Right lobe of liver (tissue), 6 donors: ENCODE measurements around the gene CIC. TPM values are rescaled to one million over a fixed set of nuclear protein-coding genes. Genes with fewer than 3 reads are reported as not detected.

Source experiments
- ATAC-seq, 4 donors: fragments of 200-7000 bp; cut with Tn5 transposase; one replicate each; pipeline ENCODE4 v1.9.1; 2020; ENCODE audit warnings: mild to moderate bottlenecking in 4 of 4, moderate library complexity in 4 of 4
- DNase-seq, 3 donors: peaks; one replicate each; pipeline ENCODE4 v3.0.0-alpha.2; 2020
- H3K27ac ChIP-seq, 3 donors: fragments of 200-600 bp; one replicate each; pipeline ENCODE4 v1.8.0; 2022
- H3K27me3 ChIP-seq, 2 donors: fragments of 200-600 bp; one replicate each; pipeline ENCODE4 v1.8.0; 2022
- H3K36me3 ChIP-seq, 4 donors: fragments of 200-600 bp; sonication (generic) in 1 of 4; one replicate each; pipeline versions ENCODE4 v1.5.1 to v1.8.0; 2017 to 2022; ENCODE audit warnings: control low read depth in 1 of 4
- H3K4me1 ChIP-seq, 4 donors: fragments of 200-600 bp; sonication (generic) in 1 of 4; one replicate each; pipeline versions ENCODE4 v1.5.1 to v1.8.0; 2017 to 2022; ENCODE audit warnings: control low read depth in 1 of 4
- H3K4me3 ChIP-seq, 3 donors: fragments of 200-600 bp; one replicate each; pipeline ENCODE4 v1.8.0; 2022
- H3K9me3 ChIP-seq, 4 donors: fragments of 200-600 bp; sonication (generic) in 1 of 4; one replicate each; pipeline versions ENCODE4 v1.5.1 to v1.8.0; 2017 to 2022; ENCODE audit warnings: control low read depth in 1 of 4
- CTCF ChIP-seq, 4 donors: fragments of 200-600 bp in 3 of 4; fragments of 450-650 bp in 1 of 4; IDR thresholded peaks; one replicate each; pipeline versions ENCODE4 v1.5.1 to v1.8.0; 2016 to 2022; ENCODE audit warnings: antibody characterized with exemption in 4 of 4, mild to moderate bottlenecking in 2 of 4
- POLR2A ChIP-seq: fragments of 450-650 bp; IDR thresholded peaks from one replicate; pipeline ENCODE4 v1.6.1; 2017; ENCODE audit warnings: antibody characterized with exemption, mild to moderate bottlenecking
- WGBS: methylation state at CpG from one replicate; pipeline ENCODE4 v1.1.6; 2018; ENCODE audit warnings: low coverage, low lambda C conversion rate; ENCODE audit not compliant: insufficient coverage; ENCODE audit errors: missing lambda C conversion rate; 5-methylcytosine and 5-hydroxymethylcytosine counted together
- intact Hi-C, 2 donors: fragments of 100-400 bp; cut with DNase I; formaldehyde crosslinking; loops; one replicate each; pipeline versions ENCODE4 v1.11.2 to v1.14.1; 2022
- total RNA-seq, 6 experiments: library from RNA; depleted of rRNA in 2 of 6; stranded (reverse); fragments of >200 nt in 2 of 6; fragmentation: NEBNext Ultra II Directional in 3 of 6; extraction: Animal tissue kit (Norgen Biotek cat#: 25700) in 3 of 6; gene quantifications; one replicate each; pipeline versions ENCODE4 v1.1.0 to v1.2.4, GENCODE V29; 2016 to 2023
- donor health status: DM: no; HTN: yes; CAD: no.
- donor health status: DM: no; HTN: no; CAD: no.
- donor health status: DM: no; HTN: no; CAD: no.
- donor health status: DM: no; HTN: yes; CAD: no.
- donor health status: DM: no; HTN: yes; CAD: no.

Gene CIC
- total RNA-seq, 6 experiments from 2014 or later = 19.9 to 53.6 (median 35.2) TPM

DNA sequence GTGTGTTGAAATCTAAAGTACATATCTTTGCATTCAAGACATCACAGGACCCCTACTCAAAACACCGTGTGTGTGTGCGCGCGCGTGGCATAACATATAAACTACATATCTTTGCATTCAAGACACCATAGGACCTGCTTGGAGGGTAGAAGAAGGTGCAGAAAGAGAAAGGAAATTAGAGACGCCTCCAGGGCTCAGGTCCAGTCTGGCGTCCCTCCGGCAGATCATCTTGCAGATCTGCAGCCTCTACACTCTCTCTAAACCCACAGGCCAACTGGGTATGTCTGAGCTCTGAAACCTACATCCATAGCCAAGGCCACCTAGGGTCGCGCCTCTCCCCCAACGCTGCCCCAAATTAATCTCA lies 34.0 kb downstream of the CIC start:
- no peaks in the 10 kb centered on the region for H3K36me3 ChIP-seq
- no peaks in the 10 kb centered on the region for H3K27me3 ChIP-seq
- peaks cover 0 to 7% (median 0%) of the 10 kb centered on the region in 4 donors for H3K4me1 ChIP-seq
- WGBS = 90% methylated on average over 9 of the region's 11 CpGs
- DNase-seq (no peak), ATAC-seq (no peak)
- intact Hi-C loops = no loop called here
- H3K27ac ChIP-seq = no peak overlapping the region
- no peak for TF ChIP-seq POLR2A
- TF ChIP-seq CTCF (IDR thresholded peaks at IDR 0.05) = no peak
- no peak overlapping the region for H3K4me3 ChIP-seq
- H3K9me3 ChIP-seq = no peaks in the 10 kb centered on the region

GRCh38 chr19:42303876-42304275 lies 34.8 kb downstream of the CIC start:
- DNase-seq (no peak), ATAC-seq (no peak)
- no peaks in the 10 kb centered on the region for H3K9me3 ChIP-seq
- WGBS = 69% methylated on average over 8 of the region's 8 CpGs
- no peak overlapping the region for H3K4me3 ChIP-seq
- no peaks in the 10 kb centered on the region for H3K27me3 ChIP-seq
- H3K4me1 ChIP-seq = no peaks in the 10 kb centered on the region
- H3K36me3 ChIP-seq = no peaks in the 10 kb centered on the region
- TF ChIP-seq POLR2A = no peak
- no peak for TF ChIP-seq CTCF (IDR thresholded peaks at IDR 0.05)
- H3K27ac ChIP-seq = no peak overlapping the region
- intact Hi-C loops = no loop called here

DNA sequence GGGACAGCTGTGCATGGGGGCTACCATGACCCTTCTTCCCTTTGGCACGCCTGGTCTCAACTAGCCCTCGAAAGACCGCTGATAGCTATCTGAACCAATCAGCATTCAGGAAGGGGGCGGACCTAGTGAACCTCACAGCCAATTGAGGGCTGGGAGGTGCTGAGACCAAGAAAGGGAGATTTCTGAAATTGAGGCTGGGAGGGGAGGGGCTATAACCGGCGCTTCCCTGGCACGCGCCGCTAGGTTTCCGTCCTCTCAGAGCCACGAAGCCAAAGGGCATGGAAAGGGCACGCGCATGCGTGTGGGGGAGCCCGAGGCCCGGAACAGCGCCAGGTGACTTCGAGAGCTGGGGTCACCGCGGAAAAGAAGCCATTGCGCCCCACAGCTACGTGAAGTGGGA lies 37.6 kb downstream of the CIC start:
- intact Hi-C loops = no loop called here
- TF ChIP-seq POLR2A = no peak
- TF ChIP-seq CTCF (IDR thresholded peaks at IDR 0.05) = no peak
- H3K36me3 ChIP-seq = no peaks in the 10 kb centered on the region
- no peaks in the 10 kb centered on the region for H3K9me3 ChIP-seq
- no peaks in the 10 kb centered on the region for H3K4me1 ChIP-seq
- H3K4me3 ChIP-seq = no peak overlapping the region
- 90% methylated on average over 4 of the region's 22 CpGs for WGBS
- ATAC-seq = peak in 2 of 4 donors; percentile 10 to 28
- DNase-seq = no peak
- no peak overlapping the region for H3K27ac ChIP-seq
- no peaks in the 10 kb centered on the region for H3K27me3 ChIP-seq

DNA sequence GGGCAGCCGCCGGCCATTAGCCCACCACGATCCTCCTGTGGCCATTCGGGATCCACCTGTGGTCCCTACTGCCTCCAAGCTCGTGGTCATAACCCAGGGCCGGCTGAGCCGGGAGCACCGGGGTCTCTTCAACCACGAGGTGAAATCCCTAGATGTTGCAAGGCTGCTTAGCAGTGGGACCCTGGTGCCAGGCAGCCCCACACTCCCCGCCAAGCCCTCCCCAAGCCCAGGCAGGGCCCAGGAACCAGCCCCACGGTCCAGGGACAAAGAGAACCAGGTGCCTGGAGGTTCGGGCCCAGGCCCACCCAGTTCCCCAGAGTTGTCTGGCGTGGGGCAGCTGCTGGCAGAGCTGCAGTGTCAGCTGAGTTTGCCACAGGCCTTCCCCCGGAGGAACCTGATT lies 40.6 kb downstream of the CIC start:
- Histone ChIP-seq H3K4me1 (peaks cover 0 to 6% (median 0%) of the 10 kb centered on the region in 4 donors), H3K4me3 (no peak overlapping the region), H3K27ac (no peak overlapping the region), H3K36me3 (no peaks in the 10 kb centered on the region), H3K27me3 (no peaks in the 10 kb centered on the region), H3K9me3 (no peaks in the 10 kb centered on the region)
- TF ChIP-seq POLR2A (no peak), CTCF (IDR thresholded peaks at IDR 0.05) (no peak)
- DNase-seq (no peak), ATAC-seq (no peak)
- intact Hi-C loops = no loop called here
- WGBS = no CpG with 5 or more reads among the region's 14 CpGs

DNA sequence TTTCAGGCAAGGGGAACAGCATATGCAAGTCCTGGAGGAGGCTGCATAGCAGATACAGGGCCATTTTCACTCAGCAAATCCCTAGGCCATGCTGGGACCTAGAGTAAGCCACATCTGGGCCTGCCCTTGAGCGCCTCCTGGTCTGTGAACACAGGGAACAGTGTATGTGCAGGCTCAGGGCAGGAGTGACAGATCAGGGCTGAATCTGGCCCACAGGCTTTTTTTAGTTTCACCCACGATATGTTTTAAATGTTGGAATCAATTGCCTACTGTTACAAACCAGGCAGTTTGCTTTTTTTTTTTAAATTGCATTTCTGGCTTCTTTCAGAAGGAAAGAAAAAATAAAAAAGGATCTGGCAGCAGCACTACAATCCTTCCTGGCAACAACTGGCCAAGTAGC lies 42.6 kb downstream of the CIC start:
- intact Hi-C loops = no loop called here
- no peak for ATAC-seq
- no peak overlapping the region for H3K27ac ChIP-seq
- no peak for DNase-seq
- WGBS = 56% methylated on average over 1 of the region's 2 CpGs
- no peak for TF ChIP-seq CTCF (IDR thresholded peaks at IDR 0.05)
- TF ChIP-seq POLR2A = no peak
- no peak overlapping the region for H3K4me3 ChIP-seq
- no peaks in the 10 kb centered on the region for H3K36me3 ChIP-seq
- H3K27me3 ChIP-seq = no peaks in the 10 kb centered on the region
- H3K4me1 ChIP-seq = peaks cover 0 to 6% (median 0%) of the 10 kb centered on the region in 4 donors
- no peaks in the 10 kb centered on the region for H3K9me3 ChIP-seq
